Cardiac muscle cell (in vitro differentiated cells and primary cell): Measurements from ENCODE around the gene SHROOM1. TPM values are rescaled to one million over a fixed set of nuclear protein-coding genes. Genes with fewer than 3 reads are reported as not detected.

Experiments
- DNase-seq, 2 donors: peaks; one replicate each; pipeline versions ENCODE4 v3.0.0 to v3.0.0-alpha.2; 2010 to 2017; ENCODE audit warnings: low read depth in 1 of 2, low spot score in 1 of 2
- H3K27ac ChIP-seq: fragments of 200-600 bp; sonication (generic); 2 replicates; pipeline ENCODE4 v1.5.1; 2016
- H3K27me3 ChIP-seq: fragments of 200-600 bp; sonication (generic); 2 replicates; pipeline ENCODE4 v1.6.0; 2016; ENCODE audit warnings: control low read depth
- H3K36me3 ChIP-seq: fragments of 200-600 bp; sonication (generic); 2 replicates; pipeline ENCODE4 v1.5.1; 2016; ENCODE audit warnings: control low read depth
- H3K4me1 ChIP-seq: fragments of 200-600 bp; sonication (generic); 2 replicates; pipeline ENCODE4 v1.8.1; 2017; ENCODE audit warnings: low read depth, mild to moderate bottlenecking, mixed run types
- H3K4me3 ChIP-seq: fragments of 200-600 bp; sonication (generic); 2 replicates; pipeline ENCODE4 v1.5.1; 2016; ENCODE audit warnings: mild to moderate bottlenecking
- H3K9me3 ChIP-seq: fragments of 200-600 bp; sonication (generic); 2 replicates; pipeline ENCODE4 v1.5.1; 2017; ENCODE audit warnings: low read depth, mild to moderate bottlenecking, control low read depth
- CTCF ChIP-seq: IDR thresholded peaks from 2 replicates; pipeline ENCODE4 v1.5.1; 2012; ENCODE audit warnings: low read depth, mild to moderate bottlenecking, low read length
- polyA plus RNA-seq: library from polyadenylated mRNA; unstranded; fragments of >200 nt; fragmentation: Nextera tagmentation; extraction: Ambion mirVana; gene quantifications from 2 replicates; pipeline ENCODE4 v1.2.1, GENCODE V29; 2016
- total RNA-seq: library from RNA; depleted of rRNA; stranded (reverse); fragments of >200 nt; gene quantifications from 2 replicates; pipeline ENCODE4 v1.2.3, GENCODE V29; 2016

SHROOM1 gene
- total and polyA plus RNA-seq, 2 experiments from 2014 or later, result 9.8 to 13.3 TPM

- no peaks in the 10 kb centered on the region for H3K36me3 ChIP-seq
- H3K27me3 ChIP-seq, result peaks cover 54% of the 10 kb centered on the region
- DNase-seq, result peak in 1 of 2 donors; percentile 42
- H3K27ac ChIP-seq, result no peak overlapping the region
- peaks cover 8% of the 10 kb centered on the region for H3K4me1 ChIP-seq
- no peaks in the 10 kb centered on the region for H3K9me3 ChIP-seq
- no peak overlapping the region for H3K4me3 ChIP-seq
- TF ChIP-seq CTCF, result no peak
Observed at GRCh38 chr5:132782101-132782500, 48.3 kb downstream of the SHROOM1 start.

- Histone ChIP-seq H3K4me3 (no peak overlapping the region), H3K27me3 (peaks cover 54% of the 10 kb centered on the region), H3K36me3 (no peaks in the 10 kb centered on the region), H3K4me1 (peaks cover 11% of the 10 kb centered on the region), H3K27ac (no peak overlapping the region), H3K9me3 (no peaks in the 10 kb centered on the region)
- no peak for TF ChIP-seq CTCF
- DNase-seq, result no peak
Observed at GRCh38 chr5:132781029-132781428, 49.4 kb downstream of the SHROOM1 start.

- Histone ChIP-seq H3K9me3 (no peaks in the 10 kb centered on the region), H3K27ac (no peak overlapping the region), H3K27me3 (peaks cover 54% of the 10 kb centered on the region), H3K4me3 (no peak overlapping the region), H3K4me1 (peaks cover 14% of the 10 kb centered on the region), H3K36me3 (no peaks in the 10 kb centered on the region)
- DNase-seq, result no peak
- no peak for TF ChIP-seq CTCF
Observed at GRCh38 chr5:132780577-132780976, 49.9 kb downstream of the SHROOM1 start.

- DNase-seq, result no peak
- Histone ChIP-seq H3K4me3 (no peak overlapping the region), H3K4me1 (peaks cover 8% of the 10 kb centered on the region), H3K9me3 (no peaks in the 10 kb centered on the region), H3K27me3 (peaks cover 54% of the 10 kb centered on the region), H3K27ac (no peak overlapping the region), H3K36me3 (no peaks in the 10 kb centered on the region)
- no peak for TF ChIP-seq CTCF
Observed at GRCh38 chr5:132779961-132780360, 50.5 kb downstream of the SHROOM1 start.

GRCh38 chr5:132778856-132779255 is 51.6 kb downstream of the SHROOM1 start:
- Histone ChIP-seq H3K4me1 (peaks cover 8% of the 10 kb centered on the region), H3K27me3 (peaks cover 54% of the 10 kb centered on the region), H3K27ac (no peak overlapping the region), H3K4me3 (no peak overlapping the region), H3K36me3 (no peaks in the 10 kb centered on the region), H3K9me3 (no peaks in the 10 kb centered on the region)
- no peak for TF ChIP-seq CTCF
- no peak for DNase-seq

GRCh38 chr5:132778129-132778528 is 52.3 kb downstream of the SHROOM1 start:
- H3K4me3 ChIP-seq, result no peak overlapping the region
- no peaks in the 10 kb centered on the region for H3K36me3 ChIP-seq
- H3K9me3 ChIP-seq, result no peaks in the 10 kb centered on the region
- TF ChIP-seq CTCF, result no peak
- H3K4me1 ChIP-seq, result peaks cover 8% of the 10 kb centered on the region
- DNase-seq, result no peak
- H3K27me3 ChIP-seq, result peaks cover 54% of the 10 kb centered on the region
- no peak overlapping the region for H3K27ac ChIP-seq
